Measurements from ENCODE around the gene FLT4.

The FLT4 gene

DNA sequence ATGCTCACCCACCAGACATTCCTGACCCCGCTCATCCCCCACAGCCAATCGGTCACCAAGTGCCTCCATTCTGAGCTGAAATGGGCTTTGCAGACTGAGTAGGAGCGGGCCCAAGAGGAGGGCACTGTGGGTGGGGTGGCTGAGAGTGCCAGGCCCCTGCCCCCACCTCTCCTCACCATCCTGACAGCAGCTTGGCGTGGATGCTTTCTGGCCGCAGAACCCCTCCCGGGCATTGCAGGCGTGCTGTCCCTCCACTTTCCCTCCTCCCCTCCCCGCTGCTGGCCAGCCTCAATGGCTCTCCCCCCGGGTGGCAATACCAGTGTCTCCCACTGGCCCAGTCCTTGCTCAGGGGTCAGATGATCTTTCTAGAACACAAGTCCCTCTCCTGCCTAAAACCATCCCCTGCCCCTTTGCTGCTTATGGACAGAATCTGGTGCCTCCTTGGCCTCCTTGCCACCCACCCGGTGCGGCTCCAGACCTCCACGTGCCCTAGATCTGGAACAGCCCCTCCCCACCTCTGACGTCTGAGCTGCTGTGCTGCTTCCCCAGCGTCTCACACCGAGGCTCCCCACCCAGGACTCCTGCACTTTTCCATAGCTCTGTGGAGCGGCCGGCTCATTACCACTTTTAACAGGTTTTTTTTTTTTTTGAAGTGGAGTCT is 6.1 kb downstream of the FLT4 start:
- in situ Hi-C loops (cut with MboI; ENCODE audit: low sequenced_read_pairs): no loop called here

DNA sequence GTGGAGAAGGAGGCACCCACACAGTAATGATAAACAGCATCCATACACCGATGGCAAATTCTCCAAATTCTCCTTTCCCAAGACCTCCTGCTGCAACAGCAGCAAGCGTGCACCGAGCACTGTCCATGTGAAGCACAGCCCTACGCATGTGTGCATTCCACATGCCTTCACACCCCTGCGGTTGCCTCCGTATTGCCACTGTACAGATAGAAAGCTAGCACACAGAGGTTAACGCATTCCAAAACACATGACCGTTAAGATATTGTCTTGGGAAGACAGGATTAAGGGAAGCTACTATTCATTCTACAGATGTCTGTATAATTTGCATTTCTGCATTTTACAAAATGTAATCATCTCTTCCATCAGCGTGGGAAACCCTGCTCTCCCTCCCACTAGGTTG is 6.6 kb downstream of the FLT4 start:
- in situ Hi-C loops (cut with MboI; ENCODE audit: low sequenced_read_pairs): no loop called here

DNA sequence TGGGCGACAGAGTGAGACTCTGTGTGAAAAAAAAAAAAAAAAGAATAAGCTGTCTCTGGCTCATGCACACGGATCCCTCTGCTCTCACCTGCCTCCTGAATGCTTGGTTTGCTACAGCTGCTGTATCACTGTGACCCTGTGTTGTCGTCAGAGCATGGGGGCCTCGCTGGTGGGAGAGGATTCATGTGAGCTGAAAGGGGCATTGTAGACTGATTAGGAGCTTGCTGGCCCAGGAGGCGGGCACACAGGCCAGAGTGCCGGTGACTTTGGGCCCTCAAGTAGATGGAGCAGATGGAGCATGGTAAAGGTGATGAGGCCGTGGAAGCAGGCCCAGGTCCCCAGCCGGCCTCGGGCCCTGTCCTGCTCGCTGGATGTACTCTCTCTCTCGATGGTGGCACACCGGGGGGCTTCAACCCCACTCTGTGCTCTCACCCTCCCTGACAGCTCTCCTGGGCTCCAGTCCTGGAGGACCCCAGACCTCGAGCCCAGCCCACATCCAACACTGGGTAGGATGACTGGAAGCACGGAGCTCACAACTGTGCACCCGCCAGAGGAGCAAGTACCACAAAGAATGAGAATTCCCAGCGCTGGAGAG is 7.1 kb downstream of the FLT4 start:
- in situ Hi-C loops (cut with MboI; ENCODE audit: low sequenced_read_pairs): no loop called here

DNA sequence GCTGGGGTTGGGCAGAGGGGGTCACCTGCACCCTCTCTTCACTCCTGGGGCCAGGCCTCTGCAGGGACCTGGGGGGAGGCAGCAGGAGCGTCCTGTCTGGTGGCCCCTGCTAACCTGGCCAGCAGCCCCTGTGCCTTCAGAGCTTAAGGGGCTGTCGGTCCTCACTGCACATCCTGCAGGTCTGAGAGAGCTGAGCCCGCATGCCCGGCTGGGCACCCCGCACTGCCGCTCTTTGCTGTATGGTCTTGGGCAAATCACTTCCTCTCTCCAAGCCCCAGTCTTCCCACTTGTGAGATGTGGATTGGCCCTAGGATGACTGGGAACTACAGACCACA is 7.9 kb downstream of the FLT4 start:
- in situ Hi-C loops (cut with MboI; ENCODE audit: low sequenced_read_pairs): no loop called here

DNA sequence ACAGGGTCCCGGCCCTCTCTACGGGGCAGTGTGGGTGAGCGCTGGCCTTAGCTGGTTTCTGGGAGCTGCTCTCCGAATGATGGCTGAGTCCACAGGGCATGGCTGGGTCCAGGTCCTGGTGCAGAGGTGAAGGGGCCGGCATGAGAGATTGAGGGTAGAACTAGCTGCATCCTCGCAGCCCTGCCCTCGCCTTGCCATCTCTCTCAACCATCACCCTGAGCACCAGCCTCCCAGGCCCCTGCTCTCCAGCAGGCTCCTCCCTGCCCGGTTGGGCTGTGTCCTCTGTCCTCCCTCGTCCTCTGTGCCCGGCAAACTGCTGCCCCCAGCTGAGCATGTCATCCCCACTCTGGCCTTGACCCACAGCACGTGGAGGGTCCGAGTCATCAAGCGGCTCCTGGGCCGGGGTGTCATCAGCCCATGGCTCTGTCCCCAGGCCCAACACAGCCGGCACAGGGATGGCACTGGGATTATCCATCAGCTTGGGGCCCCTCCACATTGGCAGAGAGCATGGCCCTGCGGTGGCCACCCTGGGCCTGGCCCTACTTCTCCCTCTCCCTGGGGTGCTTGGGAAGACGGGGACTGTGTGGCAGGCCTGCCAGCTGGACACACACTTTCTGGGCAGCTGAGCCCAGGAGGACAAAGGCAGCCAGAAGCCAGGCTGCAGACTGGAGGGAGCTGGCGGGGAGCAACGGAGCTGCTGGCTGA is 8.4 kb downstream of the FLT4 start:
- in situ Hi-C loops (cut with MboI; ENCODE audit: low sequenced_read_pairs): no loop called here

DNA sequence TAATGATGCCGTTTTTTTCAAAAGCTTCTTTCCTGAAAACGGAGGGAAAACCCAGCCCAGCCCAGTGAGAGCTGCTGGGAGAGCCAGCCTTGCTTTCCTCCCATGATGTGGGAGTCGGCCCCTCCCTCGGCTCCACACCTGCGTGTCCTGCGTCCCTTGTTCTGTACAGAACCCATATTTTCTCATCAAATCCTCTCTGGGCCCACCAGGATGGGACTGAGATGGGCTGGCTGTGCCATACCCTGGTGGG is 8.9 kb downstream of the FLT4 start:
- in situ Hi-C loops (cut with MboI; ENCODE audit: low sequenced_read_pairs): no loop called here

DNA sequence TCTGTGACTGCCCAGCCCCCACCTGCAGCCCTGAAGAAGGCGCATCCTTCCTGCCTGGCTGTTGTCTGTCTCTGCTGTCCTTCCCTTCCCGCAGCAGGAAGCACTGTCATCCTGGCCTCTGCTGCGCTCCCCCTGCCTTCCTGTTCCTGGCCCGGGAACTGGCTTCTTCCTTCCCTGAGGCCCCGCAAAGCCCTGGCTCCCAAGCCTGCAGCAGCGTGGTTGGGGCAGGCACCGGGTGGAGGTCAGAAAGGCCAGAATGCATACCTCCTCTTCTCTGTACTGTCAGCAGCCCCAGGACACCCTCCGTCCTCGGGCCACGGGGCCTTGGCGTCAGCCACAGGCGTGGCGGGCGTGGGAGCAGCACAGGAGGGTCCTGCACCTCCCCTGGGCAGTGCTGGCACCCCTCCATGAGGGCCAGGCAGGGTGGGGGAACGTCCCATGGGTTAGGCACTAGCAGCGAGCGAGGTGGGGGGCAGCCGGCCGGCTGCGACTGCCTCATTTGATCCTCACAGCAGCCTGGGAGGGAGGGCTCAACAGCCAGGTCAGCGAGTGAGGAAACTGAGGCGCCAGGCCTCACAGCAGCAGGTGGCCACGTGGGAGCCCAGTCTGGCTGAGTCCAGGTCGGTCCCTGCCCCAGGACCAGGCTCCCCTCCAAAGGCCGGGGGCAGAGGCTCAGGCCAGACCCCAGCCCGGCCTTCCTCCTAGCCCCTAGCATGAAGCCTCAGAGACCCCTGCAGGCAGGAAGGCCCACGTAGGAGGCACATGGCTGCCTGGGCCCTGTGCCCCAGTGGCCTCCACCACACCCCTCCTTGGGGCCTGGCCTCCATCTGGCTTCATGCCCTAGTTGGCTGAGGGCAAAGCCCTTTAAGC is 9.4 kb downstream of the FLT4 start:
- in situ Hi-C loops (cut with MboI; ENCODE audit: low sequenced_read_pairs): no loop called here

DNA sequence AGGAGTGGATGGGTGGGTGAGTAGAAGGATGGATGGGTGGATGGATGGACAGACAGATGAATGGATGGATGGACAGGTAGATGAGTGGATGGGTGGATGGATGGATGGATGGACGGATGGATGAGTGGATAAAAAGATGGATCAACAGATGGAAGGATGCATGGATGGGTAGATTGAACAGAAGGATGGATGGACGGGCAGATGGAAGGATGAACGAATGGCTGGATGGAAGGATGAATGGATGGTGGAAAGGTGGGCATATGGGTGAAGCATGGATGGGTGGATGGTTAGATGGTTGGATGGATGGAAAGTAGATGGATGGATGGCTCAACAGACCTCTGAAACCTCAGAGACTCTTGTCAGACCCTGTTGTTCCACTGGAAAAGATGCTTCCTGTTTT is 10.1 kb downstream of the FLT4 start:
- in situ Hi-C loops (cut with MboI; ENCODE audit: low sequenced_read_pairs): no loop called here

DNA sequence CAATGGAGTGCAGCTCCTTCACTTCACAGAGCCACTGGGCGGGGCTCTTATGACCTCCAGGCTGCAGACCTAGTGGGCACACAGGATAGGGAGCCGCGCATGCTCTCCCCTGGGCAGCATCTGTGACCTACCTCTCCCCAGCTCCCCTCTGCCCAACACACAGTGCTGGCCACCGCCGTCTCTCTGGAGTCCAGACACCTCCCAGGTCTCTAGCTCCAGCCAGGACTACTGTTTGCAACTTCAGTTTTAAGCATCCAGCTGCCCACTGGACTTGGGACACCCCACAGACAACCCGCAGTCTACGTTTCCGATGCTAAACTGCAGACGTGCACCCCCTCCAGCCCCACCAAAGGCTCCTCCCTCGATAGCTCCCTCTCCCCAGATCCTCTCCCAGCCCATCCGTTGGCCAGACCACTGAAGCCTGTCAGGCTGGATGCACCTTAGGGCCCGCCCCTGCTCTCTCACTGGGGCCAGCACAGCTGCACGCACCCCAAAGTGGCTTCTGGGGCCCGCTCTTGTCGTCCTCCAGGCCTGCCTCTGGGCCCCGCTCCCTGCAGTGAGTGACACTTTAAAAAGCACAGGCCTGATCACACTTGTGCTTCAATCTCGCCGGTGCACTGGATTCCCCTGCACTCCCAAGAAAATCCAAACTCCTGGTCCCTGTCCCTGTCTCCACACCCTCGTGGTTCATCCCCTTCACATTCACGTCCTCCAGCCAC is 11.3 kb downstream of the FLT4 start:
- in situ Hi-C loops (cut with MboI; ENCODE audit: low sequenced_read_pairs): no loop called here

DNA sequence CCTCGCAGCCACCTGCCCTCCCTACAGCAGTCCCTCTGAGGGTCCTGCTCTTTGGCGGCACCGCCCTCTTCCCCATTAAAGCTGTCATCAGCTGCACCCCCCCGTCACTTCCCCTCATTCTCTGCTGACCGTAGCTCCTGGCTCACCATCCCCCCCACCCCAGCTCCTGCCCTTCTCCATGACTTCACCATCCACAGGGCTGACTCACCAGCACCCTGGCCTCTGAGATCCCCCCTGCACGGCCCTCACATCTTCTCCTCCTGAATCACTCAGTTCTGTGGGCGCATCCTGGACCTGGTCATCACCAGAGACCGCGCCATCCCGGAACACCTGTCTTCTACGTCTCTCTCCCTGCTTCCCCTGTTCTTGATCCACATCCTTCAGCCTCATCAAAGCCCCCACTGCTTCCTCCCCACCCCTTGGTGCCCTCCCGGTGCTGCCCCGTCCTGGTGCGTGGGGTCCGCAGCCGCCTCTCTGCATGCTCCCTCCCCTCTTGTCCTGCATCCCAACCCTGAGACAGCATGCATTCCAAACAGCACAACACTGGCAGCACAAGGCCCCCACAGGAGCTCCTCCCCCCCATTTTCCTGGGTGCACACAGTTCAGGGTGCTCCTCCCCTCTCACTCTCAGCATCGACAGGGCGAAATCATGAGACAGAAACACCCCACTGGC is 12.9 kb downstream of the FLT4 start:
- in situ Hi-C loops (cut with MboI; ENCODE audit: low sequenced_read_pairs): no loop called here

DNA sequence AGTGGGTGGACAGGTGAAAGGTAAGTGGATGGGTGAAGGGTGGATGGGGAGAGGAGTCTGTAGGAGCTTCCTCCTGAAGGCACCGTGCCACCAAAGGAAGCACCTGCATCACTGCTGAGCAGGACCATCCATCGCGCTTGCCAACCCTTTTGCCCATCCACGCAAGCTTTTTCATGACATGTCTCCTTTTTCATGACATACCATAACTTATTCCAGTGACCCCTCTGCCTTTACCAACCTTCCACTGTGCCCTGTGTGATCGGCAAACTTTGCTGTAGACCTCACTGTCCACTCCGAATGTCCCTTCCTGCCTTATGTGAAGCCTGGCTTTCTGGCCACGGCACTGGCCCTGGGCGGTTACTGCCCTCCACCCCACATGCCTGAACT is 13.4 kb downstream of the FLT4 start:
- in situ Hi-C loops (cut with MboI; ENCODE audit: low sequenced_read_pairs): no loop called here

DNA sequence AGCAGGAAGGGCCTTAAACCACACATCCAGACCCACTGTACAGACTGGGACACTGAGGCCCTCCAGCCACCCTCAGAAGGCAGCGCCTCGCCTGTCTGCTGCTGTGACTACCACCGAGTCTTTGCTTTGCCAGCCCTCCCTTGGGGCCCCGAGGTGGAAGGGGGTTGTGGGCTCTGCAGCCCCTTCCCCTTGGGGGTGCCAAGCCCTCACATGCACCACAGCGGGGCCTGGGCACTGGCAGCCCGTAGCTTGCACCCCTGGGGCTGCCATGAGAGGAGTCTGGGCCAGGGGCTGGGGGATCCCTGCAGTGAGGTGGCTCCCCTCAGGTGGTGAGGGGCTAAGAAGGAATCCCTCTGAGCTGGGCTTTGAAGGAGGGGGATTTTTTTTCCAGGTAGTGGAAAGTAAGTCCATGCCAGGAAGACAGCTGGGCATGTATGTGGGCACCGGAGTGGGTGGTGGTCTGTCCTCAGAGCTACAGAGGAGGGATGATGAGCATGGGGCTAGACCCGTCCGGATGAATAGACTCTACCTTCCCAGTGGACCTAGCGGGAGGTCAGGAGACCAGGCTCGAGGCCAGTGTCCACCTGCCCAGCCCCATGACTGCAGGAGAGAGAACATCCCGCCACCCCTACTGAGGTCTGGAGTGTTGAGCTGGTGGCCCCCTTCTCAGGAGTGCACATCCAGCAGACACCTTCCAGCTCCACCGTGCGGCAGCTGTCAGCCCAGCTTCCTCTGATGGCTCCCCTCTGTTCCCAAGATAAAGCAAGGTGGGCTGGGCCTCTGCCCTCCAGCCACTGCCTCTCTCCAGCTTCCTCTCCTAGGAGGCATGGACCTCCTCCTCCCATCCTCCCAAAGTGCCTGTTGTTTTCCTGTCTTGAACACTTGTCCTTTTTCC is 15.9 kb downstream of the FLT4 start:
- in situ Hi-C loops (cut with MboI; ENCODE audit: low sequenced_read_pairs): no loop called here

DNA sequence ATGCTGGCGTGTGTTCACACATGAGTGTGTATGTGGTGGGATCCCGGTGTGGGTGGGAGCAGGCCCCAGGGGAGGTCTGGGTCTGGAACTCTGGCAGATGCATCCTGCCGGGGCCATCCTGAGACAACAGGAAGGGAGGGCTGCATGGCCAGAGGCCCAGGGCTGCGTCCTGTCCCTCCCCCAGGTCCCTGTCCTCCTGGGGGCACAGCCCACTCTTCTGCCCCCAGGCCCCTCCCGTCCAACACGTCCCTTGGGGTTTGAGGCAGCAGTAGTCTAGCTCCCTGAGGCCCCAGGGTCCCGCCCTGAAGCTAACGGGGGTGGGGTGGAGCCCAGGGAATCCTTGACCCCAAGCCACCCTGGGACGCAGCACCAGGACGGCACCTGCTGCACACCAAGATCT is 16.6 kb downstream of the FLT4 start:
- in situ Hi-C loops (cut with MboI; ENCODE audit: low sequenced_read_pairs): no loop called here

DNA sequence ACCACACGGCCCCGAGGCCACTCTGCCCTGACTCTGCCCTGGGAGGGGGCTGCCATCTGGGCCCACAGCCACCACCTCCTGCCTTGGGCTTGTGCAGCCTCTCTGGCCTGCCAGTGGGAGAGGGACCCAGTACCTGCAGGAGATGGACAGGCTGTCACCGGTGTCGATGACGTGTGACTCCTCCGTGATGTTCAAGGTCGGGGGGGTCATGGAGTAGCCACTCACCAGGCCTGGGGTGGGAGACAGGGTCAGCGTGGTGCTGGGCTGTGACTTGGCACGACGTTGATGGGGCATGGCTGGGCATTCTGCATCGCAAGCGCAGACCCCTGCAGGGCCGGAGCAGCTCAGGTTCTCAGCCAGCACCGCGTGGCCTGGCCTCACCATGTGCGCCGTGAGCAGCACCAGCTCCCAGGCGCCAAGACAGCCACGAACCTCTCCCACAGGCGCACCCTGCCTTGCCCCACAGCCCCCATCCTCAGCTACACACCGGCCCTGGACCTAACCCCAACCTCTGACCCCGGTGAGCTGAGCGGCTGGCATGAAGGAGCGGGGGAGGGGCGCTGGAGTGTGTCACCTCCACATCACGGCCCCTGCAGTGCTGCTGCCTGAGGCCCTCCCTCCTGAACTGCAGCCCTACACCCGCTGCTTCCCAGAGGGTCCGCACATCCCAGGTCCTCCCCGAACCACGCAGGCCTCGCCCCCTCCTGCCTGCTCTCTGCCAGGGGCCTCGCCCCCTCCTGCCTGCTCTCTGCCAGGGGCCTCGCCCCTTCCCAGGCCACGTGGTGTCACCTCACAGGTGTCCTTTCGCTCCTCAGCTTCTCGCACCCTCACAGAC is 17.6 kb downstream of the FLT4 start:
- in situ Hi-C loops (cut with MboI; ENCODE audit: low sequenced_read_pairs): no loop called here

DNA sequence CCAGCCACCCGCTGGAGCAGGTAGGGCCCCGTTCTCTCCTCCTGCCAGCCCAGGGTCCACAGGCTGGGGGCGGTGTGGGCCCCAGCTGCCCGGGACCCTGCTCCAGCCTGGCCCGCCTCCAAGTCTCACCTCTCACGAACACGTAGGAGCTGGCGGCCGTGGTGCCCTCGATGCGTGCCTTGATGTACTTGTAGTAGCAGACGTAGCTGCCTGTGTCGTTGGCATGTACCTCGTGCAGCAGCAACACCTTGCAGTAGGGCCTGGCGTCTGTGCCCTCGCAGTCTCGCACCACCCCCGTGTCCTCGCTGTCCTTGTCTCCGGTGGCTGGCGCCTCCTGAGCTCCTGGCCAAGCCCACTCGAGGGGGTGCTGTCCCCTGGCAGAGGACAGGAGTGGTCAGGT is 19.0 kb downstream of the FLT4 start:
- in situ Hi-C loops (cut with MboI; ENCODE audit: low sequenced_read_pairs): no loop called here

DNA sequence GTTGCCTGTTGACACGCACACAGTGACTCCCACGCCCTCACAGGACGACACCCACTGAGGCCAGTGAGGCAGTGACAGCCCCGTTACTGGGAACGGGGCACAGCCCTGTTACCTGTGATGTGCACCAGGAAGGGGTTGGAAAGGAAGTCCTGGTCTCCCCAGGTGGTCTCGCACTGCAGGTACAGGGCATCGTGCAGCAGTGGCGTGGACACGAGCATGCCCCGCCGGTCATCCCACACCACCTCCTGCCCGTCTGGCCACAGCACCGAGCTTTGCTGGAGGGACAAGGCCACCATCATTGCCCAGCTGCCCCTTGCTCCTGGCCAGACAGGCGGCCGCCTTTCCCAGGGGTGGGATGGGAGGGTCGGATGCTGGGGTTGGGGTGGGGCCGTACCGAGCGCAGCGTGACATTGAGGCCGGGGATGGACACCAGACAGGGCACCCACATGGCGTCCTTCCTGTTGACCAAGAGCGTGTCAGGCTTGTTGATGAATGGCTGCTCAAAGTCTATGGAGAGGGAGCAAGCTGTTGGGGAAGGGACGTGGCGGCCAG is 19.5 kb downstream of the FLT4 start:
- in situ Hi-C loops (cut with MboI; ENCODE audit: low sequenced_read_pairs): no loop called here

DNA sequence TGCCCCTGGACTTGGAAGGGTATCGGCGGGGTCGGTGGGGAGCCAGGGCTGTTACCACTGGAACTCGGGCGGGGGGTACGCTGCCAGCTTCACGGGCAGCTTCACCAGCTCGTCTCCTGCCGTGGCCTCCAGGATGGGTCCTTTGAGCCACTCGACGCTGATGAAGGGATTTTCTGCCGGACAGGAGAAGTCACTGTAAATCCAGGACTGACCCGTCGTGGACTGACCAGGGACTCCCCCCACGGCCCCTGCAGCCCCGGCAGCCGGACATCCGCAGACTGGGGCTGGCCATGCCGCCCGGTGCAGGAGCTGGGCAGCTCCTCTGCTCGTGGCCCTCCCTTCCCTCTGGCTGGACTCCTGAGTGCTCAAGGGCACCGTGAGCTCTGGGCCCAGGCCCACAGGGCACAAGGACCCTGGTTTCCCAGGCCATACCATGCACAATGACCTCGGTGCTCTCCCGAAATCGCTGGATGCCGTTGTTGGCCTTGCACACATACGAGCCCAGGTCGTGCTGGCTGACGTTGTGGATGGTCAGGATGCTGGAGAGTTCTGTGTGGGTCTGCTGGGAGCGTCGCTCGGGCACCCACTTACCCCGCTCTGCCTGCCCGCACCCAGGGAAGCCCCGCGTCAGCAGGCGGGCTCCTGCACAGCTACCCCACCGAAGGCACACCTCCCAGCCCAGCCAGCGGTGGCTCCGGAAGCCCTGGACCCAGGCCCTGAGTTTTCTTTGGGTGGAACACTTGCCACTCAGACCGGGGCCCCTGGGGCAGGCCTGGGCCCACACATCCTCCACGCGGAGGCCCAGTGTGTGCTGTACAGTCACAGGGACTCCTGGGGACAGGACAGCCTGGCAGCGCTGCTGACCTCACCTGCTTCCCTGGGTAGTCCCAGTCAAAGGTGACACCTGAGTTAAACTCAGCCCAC is 20.3 kb downstream of the FLT4 start:
- in situ Hi-C loops (cut with MboI; ENCODE audit: low sequenced_read_pairs): no loop called here

DNA sequence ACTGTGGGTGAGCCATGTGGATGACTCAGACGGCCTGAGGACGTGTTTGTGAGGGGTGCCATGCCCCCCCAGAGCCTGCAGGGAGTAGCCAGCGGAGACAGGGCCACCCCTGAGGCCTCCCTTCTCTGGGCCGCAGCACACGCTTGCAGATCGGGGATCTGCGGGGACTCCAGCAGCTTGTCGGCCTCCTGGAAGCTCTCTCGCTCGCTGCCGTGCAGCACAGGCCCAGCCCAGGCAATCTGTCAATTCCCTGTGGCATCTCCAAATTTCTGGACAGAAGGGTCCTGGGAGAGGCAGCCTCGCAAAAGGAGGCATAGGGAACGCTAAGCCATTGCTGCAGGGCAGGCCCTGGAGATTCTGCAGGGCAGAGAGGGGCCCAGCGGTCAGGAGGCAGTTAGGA is 21.2 kb downstream of the FLT4 start:
- in situ Hi-C loops (cut with MboI; ENCODE audit: low sequenced_read_pairs): no loop called here
